OCI-LY1 (cell line): ENCODE measurements around the gene USP16.

Source experiments
- CTCF ChIP-seq: fragments of 200-600 bp; sonication (generic), shearing (Covaris generic); IDR thresholded peaks from 2 replicates; pipeline ENCODE4 v1.5.1; 2017; ENCODE audit warnings: mild to moderate bottlenecking, antibody characterized with exemption, low read length, moderate library complexity, mixed read lengths
- EZH2 ChIP-seq: fragments of 200-600 bp; sonication (generic), shearing (Covaris generic); IDR thresholded peaks from 2 replicates; pipeline ENCODE4 v1.8.0; 2017; ENCODE audit warnings: borderline replicate concordance, mixed run types, mild to moderate bottlenecking, antibody characterized with exemption, low read length, moderate library complexity, mixed read lengths

- TF ChIP-seq CTCF, result no peak
- TF ChIP-seq EZH2, result no peak
Observed at GRCh38 chr21:29075706-29076466, 51.4 kb downstream of the USP16 start.
